Epithelial cell of prostate (primary cell): Measurements from ENCODE around the gene TMEM30A.
A peak's percentile ranks its signal among the peaks of the same experiment; 100 is the strongest.

ENCODE experiments used
- DNase-seq: peaks from one replicate; pipeline ENCODE4 v3.0.0-alpha.2; 2011; ENCODE audit warnings: low read depth, low spot score
- H3K27ac ChIP-seq: fragments of 450-650 bp; 2 replicates; pipeline ENCODE4 v1.5.1; 2017; ENCODE audit warnings: mild to moderate bottlenecking

Gene TMEM30A

DNA sequence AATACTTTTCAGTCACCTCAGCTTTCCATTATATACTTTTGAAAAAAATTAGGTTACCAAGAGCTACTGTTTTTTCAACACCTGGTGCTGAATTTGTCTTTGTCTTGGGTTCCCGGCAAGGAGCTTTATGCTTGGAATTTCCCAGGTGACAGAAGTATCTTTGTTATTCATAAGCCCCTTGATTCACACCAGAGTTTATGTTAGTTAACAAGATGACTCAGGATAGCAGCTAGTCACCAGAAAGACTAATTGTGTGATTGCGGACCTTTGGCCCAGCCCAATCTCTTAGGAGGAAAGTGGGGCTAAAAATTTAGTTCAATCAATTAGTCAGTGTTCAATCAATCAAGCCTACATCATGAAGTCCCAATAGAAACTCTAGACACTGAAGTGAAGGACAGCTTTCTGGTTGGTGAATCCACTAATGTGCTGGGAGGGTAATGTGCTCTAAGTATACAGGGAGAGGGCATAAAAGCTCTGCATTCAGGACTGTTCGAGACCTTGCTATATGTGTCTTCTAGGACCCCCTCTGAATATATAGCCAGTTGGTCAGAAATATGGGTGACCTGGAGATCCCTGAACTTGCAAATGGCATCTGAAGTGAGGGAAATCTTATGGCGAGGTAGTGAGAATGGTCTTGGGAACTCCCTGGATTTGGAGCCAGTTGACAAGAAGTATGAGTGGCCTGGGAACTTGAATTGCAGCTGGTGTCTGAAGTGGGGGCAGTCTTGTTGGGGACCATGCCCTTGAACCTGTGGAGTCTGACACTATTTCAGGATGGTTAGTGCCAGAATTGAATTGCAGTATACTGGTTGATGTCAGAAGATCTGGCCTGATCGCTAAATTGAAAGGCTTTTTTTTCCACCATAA, 16.2 kb downstream of the TMEM30A start:
- DNase-seq = peak; percentile 36
- peak overlapping the region; percentile 28 for H3K27ac ChIP-seq

DNA sequence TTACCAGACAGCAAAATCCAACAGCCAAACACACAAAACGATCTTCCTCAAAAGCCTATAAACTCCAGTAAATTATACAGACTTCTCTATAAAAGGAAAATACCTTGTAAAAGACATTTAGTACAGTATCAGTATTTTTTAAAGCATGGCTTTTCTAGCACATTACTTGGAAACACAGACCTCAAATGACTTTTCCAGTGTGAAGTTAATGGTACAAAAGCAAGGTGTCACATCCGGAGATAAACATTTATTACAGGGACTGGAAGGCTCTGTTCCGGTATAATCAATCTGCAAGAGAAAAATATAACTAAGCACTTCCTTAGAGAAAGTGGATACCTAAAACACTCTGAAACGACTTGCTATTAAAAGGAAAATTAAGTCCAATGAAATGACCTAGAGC, 17.1 kb downstream of the TMEM30A start:
- DNase-seq = no peak
- H3K27ac ChIP-seq = peak overlapping the region; percentile 28

DNA sequence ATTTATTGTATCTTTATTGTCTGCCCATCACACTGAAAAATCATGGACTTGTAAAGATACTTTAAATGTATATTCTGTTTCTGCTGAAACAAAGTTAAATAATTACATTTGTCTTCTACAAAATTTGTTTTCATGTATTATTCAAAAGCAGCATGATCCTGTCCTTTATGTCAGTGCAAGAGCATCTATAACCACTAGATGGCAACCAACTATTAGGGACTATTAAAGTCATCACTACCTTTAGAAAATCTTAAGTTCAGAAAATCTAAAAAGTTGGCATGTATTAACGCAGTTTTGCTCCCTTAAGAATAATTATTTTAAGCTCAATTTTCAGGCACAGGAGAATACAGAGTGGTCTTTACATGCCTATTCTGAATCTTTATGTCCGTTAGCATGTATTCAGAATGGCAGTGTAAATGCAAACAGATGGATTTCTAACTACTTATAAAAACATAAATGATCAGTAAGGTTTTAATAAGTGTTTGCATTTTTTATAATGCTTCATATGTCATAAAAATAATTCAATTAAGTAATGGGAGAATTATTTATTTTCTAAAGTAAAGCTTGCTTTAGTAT, 17.8 kb downstream of the TMEM30A start:
- no peak overlapping the region for H3K27ac ChIP-seq
- DNase-seq = no peak

DNA sequence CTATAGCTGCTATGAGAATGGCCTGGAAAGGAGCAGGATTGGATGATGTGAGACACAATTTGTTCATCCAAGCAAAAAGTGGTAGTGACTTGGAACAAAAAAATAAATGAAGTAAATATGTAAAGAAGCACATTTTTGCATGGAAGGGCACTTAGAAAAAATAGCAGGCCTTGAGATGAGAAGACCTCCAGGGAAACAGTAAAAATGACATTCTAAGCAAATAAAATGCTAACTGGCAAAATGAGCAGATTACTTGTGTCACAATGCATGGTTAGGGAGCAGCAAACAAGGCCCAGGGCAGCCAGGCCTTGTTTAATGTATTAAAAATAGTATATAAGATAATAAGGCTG, 21.2 kb downstream of the TMEM30A start:
- H3K27ac ChIP-seq = no peak overlapping the region

DNA sequence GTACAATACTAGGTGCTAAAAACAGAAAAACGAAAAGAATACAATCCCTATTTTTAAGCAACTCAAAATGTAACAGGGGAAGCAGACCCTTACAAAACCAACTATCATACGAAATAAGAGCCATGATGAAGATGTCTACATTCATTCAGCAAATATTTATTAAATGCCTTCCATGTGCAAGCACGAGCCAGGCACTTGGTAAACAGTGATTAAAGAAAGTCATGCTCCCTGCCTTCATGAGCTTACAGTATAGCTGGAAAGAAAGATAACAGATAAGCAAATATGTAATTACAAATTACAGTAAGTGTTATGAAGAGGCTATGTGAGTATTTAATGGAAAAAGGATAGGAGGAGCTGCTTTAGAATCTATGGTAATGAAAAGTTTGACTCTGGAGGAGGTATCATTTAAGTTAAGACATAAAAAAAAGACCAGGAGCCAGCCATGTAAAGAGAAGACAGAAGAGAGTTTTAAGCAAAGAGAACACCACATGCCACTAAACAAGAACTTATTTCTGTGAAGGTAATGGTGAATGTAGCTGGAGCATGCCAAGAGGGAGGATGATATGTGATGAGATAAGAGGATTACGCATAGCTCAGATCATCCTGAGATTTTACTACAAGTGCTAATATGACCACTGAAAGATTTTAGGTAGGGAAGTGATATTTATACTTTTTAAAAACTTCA, 21.7 kb downstream of the TMEM30A start:
- H3K27ac ChIP-seq = no peak overlapping the region
- DNase-seq = no peak

More for the DNA sequence above, 21.2 kb downstream of the TMEM30A start:
- no peak for DNase-seq

DNA sequence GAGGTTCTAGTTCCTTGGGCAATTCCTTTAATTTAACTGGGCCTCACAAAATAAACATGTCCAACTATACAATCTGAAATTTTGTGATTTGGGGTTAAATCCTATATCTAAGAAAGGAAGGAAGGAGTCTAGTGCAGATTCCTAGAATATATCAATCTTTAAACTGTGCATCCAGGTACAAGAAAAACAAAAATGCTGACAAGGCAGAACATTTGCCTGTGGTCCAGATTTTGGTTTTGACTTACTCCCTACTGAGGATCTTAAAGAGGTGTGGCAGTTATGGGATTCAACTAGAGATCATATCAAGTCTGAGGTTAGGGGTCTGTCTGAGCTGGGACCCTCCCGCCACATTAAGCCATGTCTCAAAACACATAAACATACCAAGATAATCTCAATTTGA, 23.3 kb downstream of the TMEM30A start:
- H3K27ac ChIP-seq = no peak overlapping the region
- DNase-seq = no peak

DNA sequence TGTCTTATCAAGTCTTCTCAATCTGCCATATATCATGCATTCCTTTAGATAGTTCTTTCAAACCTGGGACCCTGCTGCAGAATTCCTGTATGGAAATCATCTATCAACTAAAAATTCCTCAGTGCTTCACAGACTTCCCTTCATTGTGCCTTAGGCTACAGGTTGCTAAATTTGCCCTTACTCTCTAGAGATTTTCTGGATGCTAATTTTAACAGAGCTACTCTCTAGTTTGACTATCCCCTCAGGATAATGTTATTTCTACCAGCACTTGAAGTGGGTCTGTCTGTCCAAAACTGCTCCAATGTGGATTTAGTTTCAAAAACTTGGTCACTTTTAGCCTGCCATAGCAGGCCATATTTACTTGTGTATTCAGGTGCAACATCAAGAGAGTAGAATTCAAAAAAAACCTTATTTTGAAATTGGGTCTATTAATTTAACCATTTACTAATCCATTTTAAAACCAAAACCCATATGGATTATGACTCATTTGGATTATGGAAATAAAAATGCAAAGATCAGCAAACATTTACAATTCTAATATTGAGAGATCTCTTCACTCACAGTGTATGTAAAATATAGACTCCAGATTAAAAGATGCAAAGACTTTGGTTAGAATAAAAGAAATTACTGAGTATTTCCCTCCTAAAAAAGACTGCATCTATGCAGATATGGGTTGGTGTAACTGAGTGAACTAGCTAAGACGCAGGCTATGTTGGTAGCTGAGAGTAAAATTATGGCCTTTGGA, 27.1 kb downstream of the TMEM30A start:
- H3K27ac ChIP-seq = no peak overlapping the region
- DNase-seq = no peak

DNA sequence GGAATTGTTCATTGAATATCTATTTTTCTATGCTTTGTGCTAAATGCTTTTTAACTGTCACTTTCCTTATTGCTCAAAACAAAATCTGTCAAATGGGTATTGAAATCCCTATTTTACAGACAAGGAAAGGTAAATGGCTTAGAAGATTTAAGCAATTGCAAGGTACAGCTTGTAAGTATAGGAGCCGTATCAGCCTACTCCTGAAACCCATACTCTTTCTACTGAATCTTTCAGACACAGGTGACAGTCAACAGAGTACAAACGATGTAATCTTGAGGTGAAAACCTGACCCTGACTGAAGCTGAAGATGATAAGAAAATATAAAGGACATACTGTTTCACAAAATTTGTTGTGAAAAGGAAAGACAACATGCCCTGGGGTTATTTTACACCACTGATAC, 34.0 kb downstream of the TMEM30A start:
- no peak overlapping the region for H3K27ac ChIP-seq
- no peak for DNase-seq

DNA sequence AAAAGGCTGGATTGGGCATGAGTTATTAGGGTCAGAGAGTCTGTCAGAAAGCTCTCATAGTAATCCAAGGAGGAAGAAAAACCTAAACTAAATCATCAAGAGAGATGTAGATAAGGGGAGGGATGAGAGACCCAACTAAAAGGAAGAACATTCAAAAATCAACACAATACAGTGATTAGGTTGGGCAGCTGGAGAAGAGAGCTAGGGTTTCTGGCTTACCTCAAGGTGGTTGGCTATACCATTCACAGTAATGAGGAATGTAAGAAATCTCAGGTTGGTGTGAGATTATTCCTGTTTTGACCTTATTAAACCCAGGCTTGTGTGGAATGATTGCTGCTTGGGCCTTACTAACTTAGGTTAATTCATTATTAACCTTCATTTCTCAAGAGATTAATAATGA, 34.8 kb downstream of the TMEM30A start:
- no peak overlapping the region for H3K27ac ChIP-seq
- DNase-seq = no peak

DNA sequence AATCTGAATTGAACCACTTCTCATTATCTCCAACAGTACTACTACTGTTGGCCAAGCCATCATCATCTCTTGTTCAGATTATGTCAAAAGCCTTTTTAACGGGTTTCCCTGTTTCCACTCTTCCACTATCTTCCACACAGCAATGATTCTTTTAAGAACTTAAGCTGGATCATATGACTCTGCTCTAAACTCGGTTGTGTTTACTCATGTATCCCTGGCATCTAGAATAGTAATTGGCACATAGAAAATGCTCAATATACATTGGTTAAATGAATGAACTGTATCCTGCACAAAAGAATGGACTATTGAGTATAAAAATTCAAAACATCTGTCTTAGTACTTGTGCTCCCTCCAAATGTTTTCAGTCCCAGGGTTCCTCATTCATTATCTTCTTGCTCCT, 38.2 kb downstream of the TMEM30A start:
- no peak overlapping the region for H3K27ac ChIP-seq
- DNase-seq = no peak

DNA sequence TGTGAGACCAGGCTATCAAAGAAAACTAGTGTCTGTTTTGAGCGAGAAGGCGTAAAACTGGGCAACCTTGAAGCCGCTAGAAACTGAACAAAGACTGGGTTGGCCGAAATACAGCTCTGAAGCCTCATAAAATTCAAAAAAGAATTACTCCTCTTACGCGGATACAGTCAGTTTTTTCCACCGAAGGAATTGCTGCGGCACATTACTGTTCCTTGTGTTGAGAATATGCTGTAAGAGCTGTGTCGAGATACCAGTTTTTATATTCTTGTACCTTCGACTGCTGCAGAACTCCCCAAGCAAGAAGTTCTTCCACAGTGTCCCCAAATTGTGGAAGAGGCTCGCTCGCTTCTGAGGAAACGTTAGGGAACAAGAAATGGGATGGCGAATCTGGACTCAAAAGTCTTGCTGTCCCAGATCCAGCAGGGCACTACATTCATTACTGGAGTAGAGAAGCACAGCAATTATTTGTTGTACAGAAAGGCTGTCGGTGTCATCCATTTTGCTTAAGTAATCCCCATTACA, 40.5 kb downstream of the TMEM30A start:
- DNase-seq = no peak
- H3K27ac ChIP-seq = peak overlapping the region; percentile 85

DNA sequence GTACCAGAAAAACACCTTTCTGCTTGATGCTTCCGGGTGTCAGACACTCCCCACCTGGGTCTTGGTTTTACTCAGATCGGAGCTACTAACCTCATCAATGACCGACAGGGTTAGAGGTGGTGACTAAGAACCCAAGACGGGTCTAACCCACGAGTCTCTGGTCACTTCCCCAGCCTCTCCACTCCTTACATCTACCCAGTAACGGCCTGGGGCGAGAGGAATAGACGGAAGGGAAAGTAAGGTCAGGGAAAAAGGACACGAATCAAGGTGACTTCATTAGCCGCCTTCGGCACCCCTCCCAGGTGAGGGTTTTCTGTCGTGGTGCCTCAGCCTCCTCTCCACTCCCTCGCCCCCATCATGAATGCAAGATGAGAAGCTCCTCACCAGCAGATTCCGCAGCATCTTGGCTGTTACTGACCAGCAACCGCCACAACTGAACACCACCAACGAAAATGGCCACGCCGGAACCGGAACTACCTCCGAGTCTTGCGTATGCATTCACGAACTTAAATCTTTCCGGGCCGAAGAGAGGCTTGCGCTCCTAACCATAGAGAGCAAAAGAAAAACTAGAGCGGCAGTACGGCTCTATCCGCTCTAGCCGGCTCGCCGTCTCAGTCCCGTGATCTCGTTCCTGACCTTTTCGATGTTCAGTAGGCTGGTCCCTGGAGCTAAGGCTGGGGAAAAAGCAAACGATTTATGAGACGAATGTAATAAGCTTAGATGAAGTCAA, 41.1 kb downstream of the TMEM30A start, which contains the start of gene COX7A2:
COX7A2 (minus strand) TSS at position 469 of the 730 bp plus-strand sequence; CDS start at position 402, 67 bp downstream.
- DNase-seq = peak; percentile 87
- peak within 1 kb of the TSS; percentile 85 for H3K27ac ChIP-seq

DNA sequence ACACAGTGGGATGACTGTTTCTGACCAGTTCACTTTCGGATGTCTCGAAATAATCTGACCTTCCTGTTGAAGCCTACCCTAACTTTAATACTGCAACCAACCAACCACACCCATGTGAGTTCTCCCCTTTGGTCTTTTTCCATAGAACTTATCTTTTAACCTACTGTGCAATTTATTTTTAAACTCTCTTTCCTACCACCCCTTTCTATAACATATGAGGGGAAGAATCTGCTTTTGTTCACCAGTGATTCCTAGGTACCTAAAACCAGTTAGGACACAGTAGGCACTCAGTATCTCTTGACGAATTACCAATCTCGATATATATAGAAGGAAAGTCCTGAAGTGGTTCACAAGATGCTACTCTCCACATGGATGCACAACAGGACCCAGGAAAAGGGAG, 48.0 kb downstream of the TMEM30A start:
- H3K27ac ChIP-seq = no peak overlapping the region
- DNase-seq = no peak

DNA sequence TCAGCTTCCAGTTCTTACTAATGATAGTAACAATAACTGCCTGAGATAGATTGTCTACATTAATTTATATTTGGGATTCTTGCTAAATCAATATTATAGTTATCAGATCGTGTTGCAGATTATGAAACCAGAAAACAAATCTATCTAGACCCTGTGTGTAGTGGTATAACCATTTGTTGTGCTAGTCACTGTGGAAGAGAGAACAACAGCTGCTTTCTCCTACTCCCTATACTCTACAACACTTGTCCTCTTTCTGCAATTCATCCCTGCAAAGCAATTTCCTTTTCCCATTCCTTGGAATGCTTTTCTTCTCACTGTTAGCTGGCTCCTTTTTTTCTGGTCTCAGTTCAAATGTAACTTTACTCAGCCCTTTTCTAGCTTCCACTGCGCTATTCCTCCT, 49.3 kb downstream of the TMEM30A start:
- H3K27ac ChIP-seq = no peak overlapping the region
- no peak for DNase-seq

DNA sequence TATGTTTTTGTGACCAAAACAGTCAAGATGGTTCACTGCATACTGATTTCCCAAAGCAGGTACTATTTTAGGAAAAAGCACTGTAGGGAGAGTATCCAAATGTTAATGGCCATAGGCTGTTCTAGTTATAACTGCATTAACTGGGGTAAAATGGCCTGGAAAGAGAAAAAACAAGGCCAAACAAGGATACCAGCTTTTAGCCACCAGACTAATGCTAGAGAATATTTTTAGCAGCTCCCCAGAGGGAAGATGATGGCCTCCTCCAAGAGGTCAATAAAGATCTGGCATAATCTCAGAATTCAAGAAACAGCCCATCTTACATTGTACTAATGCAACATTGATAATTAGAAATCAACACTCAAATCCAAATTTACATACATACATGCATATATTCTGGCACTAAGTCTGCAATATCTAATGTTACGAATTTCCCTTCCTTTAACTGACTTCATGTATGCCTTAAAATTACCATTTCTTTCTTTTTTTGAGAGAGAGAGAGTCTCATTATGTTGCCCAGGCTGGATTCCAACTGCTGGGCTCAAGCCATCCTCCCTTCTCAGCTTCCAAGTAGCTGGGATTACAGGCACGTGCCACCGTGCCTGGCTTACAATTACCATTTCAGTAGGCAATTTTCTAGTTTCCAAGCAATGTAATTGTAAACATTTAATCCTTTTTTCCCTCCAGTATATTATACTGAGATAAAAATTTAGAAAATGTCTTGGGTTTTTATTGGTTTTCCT, 50.3 kb downstream of the TMEM30A start:
- H3K27ac ChIP-seq = no peak overlapping the region
- no peak for DNase-seq

DNA sequence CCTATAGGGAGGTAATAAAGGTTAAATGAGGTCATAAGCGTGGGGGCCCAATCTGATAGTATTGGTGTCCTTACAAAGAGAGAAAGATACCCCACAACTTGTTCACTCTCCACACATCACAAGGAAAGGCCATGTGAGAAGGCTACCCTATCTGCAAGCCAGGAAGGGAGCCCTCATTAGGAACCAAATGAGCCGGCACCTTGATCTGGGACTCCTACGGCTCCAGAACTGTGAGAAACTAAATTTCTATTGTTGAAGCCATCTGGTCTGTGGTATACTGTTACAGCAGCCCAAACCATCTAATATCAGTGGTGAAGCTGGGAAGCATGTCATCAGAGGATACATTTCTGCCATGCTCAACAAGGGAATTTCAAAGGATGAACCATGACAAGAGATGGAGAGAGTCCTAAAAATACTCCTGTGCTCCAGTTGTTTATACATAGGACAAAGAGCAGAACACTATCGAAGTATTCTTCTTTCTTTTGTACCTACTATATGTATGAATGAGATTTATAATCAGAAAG, 51.4 kb downstream of the TMEM30A start:
- DNase-seq = no peak

DNA sequence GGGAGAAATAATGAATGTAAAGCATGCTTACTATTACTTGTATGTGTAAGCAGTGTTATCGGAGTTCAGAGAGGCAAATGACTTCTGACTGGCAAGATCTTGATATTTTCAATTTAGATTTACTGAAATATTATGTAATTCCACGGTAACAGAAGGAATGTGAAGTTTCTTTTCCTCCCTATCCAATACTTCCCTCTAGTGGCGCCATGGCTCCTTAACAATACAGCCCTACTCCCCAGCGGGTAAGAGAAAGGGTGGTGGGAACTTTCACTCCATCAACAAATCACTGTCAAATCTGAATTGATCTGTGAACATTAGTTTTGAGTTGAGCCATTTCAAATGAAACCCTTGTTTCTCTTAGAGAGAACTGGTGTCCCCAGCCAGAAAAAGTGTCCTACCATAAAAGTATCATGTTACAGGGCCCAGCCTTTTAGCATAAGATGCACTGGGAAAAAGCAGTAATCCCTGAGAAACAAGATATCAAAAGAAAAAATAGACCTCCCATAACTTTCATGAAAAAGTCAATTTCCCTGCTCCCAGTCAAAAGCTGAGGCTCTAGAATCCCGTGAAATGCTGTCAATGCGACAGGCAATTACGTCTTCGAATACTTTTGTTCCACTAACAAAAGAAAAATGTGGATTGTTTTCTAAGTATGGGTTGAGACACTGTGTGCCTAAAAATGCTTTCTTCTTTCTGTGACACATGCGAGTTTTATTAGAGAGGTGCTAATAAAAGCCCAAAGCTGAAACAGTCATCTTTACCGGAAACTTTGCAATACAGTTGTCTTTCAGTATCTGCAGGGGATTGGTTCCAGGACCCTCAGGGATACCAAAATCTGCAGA, 53.9 kb downstream of the TMEM30A start:
- no peak for DNase-seq
- H3K27ac ChIP-seq = no peak overlapping the region

More for the DNA sequence above, 51.4 kb downstream of the TMEM30A start:
- H3K27ac ChIP-seq = no peak overlapping the region
